ENCODE data around the gene CTCF.

DNA sequence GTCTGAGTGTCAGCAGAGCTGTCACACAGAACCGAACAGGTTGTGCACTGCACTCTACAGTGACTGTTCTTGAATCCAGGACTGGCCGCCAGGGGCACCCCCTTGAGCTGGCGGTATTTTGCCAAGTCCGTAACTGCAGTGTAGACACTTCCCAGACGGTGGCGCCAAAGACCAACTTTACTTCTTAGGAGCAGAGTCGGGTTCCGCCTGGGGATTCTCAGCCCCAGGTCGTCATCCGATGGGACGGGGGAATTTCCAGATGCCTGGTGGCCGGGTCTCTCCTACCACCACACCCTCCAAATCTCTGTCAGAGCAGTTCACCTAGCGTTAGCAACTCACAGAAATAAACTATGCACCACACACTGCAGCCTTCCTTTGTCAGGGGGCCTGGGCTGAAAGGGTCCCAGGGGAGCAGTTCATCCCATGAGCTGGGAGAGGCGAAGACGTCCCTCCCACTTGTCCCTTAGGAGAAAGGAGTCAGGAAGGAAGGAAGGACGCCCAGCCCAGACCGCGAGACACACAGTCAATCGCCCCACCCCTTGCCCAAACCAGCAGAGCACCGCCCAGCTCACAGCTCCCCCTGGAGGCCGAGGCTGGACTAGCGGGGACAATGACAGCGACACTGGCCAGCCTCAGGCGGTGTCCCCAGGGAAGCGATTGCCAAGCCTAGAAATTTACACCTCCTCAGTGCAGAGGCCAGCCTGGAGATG, 41.1 kb upstream of the CTCF start:
- TF ChIP-seq, protein P1, sequence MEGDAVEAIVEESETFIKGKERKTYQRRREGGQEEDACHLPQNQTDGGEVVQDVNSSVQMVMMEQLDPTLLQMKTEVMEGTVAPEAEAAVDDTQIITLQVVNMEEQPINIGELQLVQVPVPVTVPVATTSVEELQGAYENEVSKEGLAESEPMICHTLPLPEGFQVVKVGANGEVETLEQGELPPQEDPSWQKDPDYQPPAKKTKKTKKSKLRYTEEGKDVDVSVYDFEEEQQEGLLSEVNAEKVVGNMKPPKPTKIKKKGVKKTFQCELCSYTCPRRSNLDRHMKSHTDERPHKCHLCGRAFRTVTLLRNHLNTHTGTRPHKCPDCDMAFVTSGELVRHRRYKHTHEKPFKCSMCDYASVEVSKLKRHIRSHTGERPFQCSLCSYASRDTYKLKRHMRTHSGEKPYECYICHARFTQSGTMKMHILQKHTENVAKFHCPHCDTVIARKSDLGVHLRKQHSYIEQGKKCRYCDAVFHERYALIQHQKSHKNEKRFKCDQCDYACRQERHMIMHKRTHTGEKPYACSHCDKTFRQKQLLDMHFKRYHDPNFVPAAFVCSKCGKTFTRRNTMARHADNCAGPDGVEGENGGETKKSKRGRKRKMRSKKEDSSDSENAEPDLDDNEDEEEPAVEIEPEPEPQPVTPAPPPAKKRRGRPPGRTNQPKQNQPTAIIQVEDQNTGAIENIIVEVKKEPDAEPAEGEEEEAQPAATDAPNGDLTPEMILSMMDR (IDR thresholded peaks at IDR 0.05; ENCODE audit: extremely low read depth in 1 of 2, insufficient read depth in 1 of 2, low read depth in 1 of 2, low read length in 2 of 2): peak; percentile 83 to 100
- peak; percentile 68 for TF ChIP-seq POLR2A (IDR thresholded peaks at IDR 0.05; ENCODE audit: low read depth, low read length)
- TF ChIP-seq MYC (IDR thresholded peaks at IDR 0.05; ENCODE audit: low read depth, low read length): peak; percentile 29

Data from endothelial cell of umbilical vein (primary cell).